ENCODE results near the gene DCDC2B.

- TF ChIP-seq YY1 (IDR thresholded peaks at IDR 0.05; ENCODE audit: low read depth) (no peak), CREB1 (IDR thresholded peaks at IDR 0.05; ENCODE audit: low read depth) (no peak), FOXM1 (IDR thresholded peaks at IDR 0.05; ENCODE audit: borderline replicate concordance, low read depth) (no peak), USF1 (IDR thresholded peaks at IDR 0.05) (no peak), TAF1 (IDR thresholded peaks at IDR 0.05; ENCODE audit: low read depth) (no peak), EP300 (IDR thresholded peaks at IDR 0.05; ENCODE audit: borderline replicate concordance) (no peak), TCF12 (IDR thresholded peaks at IDR 0.05; ENCODE audit: low read depth) (no peak), MAX (IDR thresholded peaks at IDR 0.05) (no peak), ZBTB7A (IDR thresholded peaks at IDR 0.05; ENCODE audit: low read depth) (no peak)
- TF ChIP-seq, protein P1, sequence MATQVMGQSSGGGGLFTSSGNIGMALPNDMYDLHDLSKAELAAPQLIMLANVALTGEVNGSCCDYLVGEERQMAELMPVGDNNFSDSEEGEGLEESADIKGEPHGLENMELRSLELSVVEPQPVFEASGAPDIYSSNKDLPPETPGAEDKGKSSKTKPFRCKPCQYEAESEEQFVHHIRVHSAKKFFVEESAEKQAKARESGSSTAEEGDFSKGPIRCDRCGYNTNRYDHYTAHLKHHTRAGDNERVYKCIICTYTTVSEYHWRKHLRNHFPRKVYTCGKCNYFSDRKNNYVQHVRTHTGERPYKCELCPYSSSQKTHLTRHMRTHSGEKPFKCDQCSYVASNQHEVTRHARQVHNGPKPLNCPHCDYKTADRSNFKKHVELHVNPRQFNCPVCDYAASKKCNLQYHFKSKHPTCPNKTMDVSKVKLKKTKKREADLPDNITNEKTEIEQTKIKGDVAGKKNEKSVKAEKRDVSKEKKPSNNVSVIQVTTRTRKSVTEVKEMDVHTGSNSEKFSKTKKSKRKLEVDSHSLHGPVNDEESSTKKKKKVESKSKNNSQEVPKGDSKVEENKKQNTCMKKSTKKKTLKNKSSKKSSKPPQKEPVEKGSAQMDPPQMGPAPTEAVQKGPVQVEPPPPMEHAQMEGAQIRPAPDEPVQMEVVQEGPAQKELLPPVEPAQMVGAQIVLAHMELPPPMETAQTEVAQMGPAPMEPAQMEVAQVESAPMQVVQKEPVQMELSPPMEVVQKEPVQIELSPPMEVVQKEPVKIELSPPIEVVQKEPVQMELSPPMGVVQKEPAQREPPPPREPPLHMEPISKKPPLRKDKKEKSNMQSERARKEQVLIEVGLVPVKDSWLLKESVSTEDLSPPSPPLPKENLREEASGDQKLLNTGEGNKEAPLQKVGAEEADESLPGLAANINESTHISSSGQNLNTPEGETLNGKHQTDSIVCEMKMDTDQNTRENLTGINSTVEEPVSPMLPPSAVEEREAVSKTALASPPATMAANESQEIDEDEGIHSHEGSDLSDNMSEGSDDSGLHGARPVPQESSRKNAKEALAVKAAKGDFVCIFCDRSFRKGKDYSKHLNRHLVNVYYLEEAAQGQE (IDR thresholded peaks at IDR 0.05; ENCODE audit: low read depth): no peak
These were observed 38.6 kb downstream of the DCDC2B start for GRCh38 chr1:32247452-32247851.
